GM21515 (cell line): Measurements from ENCODE around the gene FOXRED1.
"Not testable (repeated sequence)": the region's sequence is repeated elsewhere in the genome, so short reads cannot be mapped to it uniquely, and the experiment has no call there.

ENCODE experiments used
- ATAC-seq: cut with Tn5 transposase; IDR thresholded peaks from one replicate; pipeline ENCODE4 v1.9.1; 2021; ENCODE audit not compliant: unreplicated experiment

The FOXRED1 gene

GRCh38 chr11:126277322-126277721 lies 8.4 kb downstream of the FOXRED1 start:
- no peak for ATAC-seq

DNA sequence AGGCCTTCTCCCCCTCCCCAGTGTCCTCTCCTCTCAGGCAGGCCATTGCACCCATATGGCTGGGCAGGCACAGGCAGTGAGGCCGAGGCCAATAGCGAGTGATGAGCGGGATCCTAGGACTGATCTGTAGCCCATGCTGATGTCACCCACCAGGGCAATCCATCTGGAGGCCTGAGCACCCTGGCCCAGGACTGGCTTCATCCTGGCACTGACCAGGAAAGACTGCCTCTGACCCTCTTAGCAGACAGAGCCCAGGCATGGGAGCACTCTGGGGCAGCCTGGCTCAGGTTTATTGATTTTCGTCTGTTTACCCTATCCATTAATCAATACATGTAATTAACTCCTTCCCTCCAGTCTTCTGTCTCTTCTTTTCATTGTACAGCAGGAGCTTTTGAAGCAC lies 8.8 kb downstream of the FOXRED1 start:
- no peak for ATAC-seq

DNA sequence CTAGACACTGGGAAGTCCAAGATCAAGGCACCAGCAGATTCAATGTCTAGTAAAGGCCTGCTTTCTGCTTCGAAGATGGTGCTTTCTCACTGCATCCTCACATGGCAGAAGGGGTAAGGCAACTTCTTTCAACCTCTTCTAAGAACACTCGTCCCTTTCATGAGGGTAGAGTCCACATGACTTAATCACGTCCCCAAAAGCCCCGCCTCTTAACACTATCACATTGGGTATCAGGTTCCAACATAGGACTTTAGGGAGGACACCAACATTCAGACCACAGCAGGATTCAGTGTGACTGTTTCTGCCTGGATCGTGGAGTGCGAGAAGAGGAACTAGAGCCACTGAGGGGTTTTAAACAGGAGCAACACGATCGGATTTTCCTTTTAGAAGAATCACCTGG lies 10.2 kb downstream of the FOXRED1 start:
- ATAC-seq: no peak

DNA sequence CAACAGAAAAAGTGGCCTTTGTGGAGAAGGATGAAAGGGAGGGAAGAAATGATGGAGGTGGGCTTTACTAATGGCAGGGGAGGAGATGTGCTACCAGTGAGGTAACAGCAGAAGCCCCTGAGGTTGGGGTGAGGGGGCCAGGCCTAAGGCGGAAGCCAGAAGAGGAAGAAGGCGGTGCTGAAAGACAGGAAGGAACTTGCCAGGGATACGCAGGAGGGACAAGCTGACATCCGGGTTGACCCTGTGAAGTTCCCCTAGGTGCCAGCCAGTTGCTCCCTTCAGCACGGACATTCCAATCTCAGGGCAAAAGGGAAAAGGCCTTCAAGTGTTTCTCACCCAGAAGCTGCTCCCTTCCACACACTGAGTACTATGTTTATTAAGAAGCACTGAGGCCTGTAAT lies 11.6 kb downstream of the FOXRED1 start:
- ATAC-seq: no peak

DNA sequence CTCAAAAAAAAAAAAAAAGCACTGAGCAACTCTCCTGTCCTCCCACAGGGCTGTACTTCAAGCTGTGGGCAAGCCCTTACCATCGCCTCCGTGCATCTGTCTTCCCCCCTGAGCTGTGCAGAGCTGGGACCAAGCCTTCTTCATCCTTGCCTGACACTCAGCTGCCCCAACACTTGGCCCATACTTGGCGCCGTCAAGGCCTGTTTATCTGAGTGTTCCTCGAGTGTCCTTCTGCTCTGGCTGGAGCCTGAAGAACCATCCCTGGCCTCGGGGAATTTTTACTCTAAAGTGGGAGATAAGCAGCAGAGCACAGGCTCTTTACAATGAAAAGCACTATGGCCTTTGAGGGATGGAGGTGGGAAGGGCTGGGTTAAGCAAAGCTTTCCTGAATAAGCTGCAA lies 12.3 kb downstream of the FOXRED1 start:
- no peak for ATAC-seq

DNA sequence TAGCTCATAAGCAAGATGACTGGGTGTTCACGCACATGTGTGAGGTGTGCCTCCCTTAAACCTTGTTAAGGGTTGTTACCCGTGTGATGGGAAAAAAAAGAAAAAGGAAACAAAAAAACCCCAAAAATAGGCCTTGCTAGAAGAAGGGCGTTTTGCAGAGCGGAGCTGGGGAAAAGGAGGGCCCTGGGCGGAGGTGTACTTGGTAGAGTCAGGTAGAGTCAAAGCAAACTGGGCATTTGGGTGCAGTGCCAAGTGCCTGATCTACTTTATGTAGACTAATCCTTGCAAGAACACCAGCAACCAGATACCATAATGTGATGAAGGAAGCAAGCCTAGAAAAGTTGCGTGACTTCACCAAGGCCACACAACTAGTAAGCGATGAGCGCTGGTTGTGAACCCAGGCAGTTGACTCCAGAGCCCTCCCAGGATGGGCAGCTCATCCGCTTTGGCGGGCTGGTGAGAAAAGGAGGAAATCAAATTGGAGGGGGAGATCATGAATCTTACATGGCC lies 12.8 kb downstream of the FOXRED1 start:
- ATAC-seq: no peak

- peak; percentile 27 for ATAC-seq
Measured at GRCh38 chr11:126282361-126282735, 13.4 kb downstream of the FOXRED1 start.

DNA sequence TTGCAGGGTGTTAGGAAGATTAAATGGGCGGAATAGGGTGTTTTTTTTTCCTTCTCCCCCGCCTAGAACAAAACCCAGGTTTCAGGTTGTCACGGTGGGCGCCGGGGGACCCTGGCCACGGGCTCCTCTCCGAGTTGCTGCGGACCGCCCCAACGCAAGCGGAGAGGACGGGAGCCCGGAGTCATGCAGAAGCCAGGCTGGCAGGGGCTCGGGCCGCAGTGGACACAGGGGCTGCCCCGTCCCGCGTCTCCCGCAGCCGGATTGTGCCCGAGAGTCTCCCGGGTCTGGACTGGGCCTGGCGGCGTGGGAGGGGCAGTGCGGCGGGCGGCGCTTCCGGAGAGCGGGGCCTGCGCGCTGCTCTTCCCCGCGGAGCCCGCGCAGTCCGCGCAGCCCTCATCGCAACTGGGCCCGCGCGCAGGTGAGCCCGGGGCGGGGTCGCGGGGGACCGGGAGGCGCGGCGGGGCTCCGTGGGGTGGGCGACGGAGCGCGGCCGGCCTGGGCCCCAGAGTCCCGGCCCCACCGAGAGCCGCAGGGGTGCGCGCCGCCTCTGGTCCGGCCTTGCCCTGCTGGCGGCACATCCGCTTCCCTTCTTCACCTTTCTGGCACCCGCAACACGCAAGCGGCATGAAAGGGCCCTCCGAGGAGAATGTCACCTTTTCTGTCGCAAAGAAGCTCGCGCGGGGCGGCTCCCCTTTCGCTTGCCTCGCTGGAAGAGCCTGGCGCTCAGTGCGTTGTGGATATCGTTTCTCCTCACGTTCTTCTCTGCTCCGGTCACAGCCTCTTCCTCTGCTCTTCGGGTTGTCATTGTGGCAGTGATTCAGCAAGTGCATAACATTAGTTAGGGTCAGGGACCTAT lies 14.0 kb downstream of the FOXRED1 start, which contains the start of gene TIRAP:
Gene TIRAP, plus strand, starts transcription at position 358 of the 856 bp plus-strand sequence. CDS start 7,802 bp downstream, outside the sequence.
- ATAC-seq: peak; percentile 61

DNA sequence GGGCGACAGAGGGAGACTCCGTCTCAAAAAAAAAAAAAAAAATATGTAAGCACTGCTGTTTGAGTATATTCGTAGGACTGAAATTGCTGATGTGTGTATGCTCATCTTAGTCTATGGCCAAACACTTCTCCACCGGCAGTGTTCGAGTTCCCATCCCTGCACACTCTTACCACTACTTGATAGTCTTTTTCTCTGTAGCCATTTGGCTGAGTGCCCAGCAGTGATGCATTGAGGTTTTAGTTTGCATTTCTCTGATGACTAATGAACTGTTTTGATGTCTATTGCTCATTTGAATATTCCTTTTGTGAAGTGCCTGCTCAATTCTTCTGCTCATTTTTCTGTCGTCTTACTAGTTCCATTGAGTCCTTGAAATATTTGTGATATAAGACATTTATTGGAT lies 15.9 kb downstream of the FOXRED1 start:
- ATAC-seq: peak; percentile 57

DNA sequence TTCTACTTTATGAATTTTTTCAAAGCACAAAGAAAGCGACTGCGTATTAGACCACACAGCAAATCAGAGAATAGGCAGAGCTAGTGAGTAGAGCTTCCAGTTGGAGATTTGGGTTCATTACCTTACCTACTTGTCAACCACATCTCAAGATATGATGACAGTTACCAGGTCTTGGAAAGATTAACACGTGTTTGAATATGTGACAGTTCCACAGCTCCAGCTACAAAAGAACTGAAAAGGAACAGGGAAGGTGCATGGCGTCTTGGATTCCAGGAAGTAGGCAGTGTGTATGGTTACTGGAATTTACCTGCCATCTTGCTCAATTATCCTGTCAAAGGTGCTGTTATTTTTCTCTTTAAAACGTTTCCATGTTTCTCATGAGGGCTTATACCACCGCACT lies 19.3 kb downstream of the FOXRED1 start:
- ATAC-seq: no peak

GRCh38 chr11:126290887-126291286 lies 21.9 kb downstream of the FOXRED1 start:
- no peak for ATAC-seq

DNA sequence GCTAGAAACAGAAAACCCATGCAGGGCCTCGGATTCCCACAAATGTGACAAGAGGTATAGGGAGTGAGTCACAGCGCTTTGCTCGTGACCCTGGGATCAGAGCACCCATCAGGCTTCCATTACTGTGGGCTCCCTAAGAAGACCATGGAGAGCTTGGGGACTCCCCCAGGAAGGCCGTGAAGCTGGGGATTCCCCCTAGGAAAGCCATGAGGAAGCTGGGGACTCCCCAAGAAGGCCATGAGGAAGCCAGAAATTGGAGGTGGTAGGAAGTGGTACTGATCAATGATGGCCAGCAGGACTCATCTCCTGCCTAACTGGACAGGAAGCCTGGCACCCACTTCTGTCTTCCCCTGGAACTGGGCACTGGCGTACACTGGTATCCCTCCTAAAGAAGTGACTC lies 24.8 kb downstream of the FOXRED1 start:
- ATAC-seq: no peak

GRCh38 chr11:126297004-126297403 lies 28.1 kb downstream of the FOXRED1 start:
- ATAC-seq: no peak

- peak; percentile 89 for ATAC-seq
Measured at GRCh38 chr11:126303623-126304456, 34.9 kb downstream of the FOXRED1 start, which contains the start of gene DCPS. TSS of gene DCPS (plus strand) at chr11:126304060. CDS start at chr11:126304081, 21 bp downstream.

DNA sequence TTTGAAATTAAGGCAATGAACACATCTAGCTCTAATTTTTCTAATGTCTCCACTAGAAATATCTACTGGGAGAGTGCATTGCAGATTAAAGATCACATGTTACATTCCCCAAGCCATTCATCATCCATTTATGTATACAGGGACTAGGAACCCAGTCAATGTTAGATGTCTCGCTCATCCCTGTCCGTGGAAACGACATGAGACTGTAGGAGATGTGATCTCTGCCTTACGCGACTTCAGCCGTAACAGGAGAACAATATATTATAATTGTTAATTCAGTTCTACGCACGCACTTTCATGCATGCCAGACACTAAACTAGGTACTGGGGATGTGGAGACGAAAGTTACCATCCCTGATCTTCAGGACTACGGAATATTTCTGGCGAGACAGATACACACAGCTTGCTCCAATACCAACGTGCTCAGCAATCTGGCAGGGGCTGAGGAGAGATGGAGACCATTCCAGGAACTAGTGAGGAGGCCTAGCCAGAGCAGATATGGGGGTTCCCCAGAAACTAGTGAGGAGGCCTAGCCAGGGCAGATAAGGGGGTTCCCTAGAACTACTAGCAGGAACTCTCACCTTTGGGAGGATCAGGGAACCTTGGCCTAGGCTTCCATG lies 35.6 kb downstream of the FOXRED1 start:
- peak; percentile 1 for ATAC-seq

- ATAC-seq: peak; percentile 55
Measured at GRCh38 chr11:126305699-126306098, 36.7 kb downstream of the FOXRED1 start.

DNA sequence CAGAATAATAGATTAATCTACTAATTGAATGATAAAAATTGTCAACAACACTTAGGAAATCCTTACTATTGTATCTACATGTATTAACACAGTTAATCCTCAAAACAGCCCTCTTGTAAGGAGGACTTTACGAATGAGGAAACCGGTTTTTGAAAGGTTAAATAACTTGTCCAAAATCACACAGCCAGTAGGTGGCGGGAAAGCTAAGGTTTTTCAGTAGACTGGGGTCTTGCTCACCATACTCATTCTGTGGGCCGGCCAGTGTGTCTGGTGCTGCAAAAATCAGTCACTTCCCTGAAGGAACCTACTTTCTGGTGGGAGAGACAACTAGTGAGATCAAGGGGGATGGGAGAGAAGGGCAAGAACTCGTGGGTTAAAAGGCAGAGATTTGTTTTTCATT lies 38.8 kb downstream of the FOXRED1 start:
- ATAC-seq: no peak

- ATAC-seq: no peak
Measured at GRCh38 chr11:126308271-126308671, 39.3 kb downstream of the FOXRED1 start.

- not testable (repeated sequence) for ATAC-seq
Measured at GRCh38 chr11:126308771-126309170, 39.8 kb downstream of the FOXRED1 start.

DNA sequence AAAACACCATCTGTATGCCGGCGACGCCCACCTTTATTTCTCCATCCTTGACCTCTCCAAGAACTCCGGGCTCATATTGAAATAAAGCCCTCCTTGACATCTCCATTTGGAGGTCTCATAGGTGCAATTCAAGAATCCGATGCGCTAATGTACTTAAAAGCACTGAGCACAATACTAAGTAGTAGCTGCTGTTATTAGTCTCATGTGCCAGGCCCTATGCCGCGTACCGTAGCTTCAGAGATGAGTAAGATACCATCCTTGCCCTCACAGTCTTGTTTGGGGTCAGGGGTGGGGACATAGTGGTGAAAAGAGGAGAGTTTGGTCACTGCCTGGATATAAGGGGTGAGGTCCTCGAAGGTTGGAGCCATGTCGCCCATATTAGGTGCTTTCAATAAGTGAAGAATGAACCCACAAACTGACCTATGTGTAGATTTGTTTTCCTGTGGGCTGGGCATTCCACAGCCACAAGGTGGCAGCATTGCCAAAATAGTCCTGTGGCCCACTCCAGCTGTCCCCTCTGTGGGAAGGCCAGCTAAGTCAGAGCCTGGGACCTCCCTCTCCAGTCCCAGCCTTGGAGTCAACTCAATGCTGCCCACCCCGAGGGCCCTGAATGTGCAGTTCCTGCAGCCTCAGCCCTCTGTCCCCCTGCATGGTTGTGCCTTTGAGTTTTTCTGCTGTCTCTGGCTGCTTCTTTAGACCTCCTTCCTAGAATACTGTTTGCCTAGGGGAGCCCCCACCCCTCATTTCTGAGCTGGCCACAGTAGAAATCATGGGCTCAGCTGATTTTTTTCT lies 41.4 kb downstream of the FOXRED1 start:
- ATAC-seq: peak; percentile 39

- ATAC-seq: no peak
Measured at GRCh38 chr11:126310992-126311310, 42.0 kb downstream of the FOXRED1 start.
